ENCODE results near the gene NCAM2.
A peak's percentile ranks its signal among the peaks of the same experiment; 100 is the strongest.

The NCAM2 gene

GRCh38 chr21:21196848-21197247 lies 198.6 kb downstream of the NCAM2 start:
- intact Hi-C loops (cut with DNase I): no loop called here
- no peak for DNase-seq

- DNase-seq: no peak
- intact Hi-C loops (cut with DNase I): no loop called here
Measured at GRCh38 chr21:21199342-21200102, 201.3 kb downstream of the NCAM2 start.

- DNase-seq: peak in 4 of 42 donors; percentile 8 to 63 (median 34)
- intact Hi-C loops (cut with DNase I): no loop called here
Measured at GRCh38 chr21:21200103-21200938, 202.1 kb downstream of the NCAM2 start.

- no peak for DNase-seq
- intact Hi-C loops (cut with DNase I): no loop called here
Measured at GRCh38 chr21:21200939-21201615, 202.9 kb downstream of the NCAM2 start.

GRCh38 chr21:21203822-21204339 lies 205.7 kb downstream of the NCAM2 start:
- intact Hi-C loops (cut with DNase I): no loop called here
- DNase-seq: no peak

- DNase-seq: no peak
- intact Hi-C loops (cut with DNase I): no loop called here
Measured at GRCh38 chr21:21204366-21204996, 206.3 kb downstream of the NCAM2 start.

- intact Hi-C loops (cut with DNase I): no loop called here
- DNase-seq: no peak
Measured at GRCh38 chr21:21205604-21206003, 207.4 kb downstream of the NCAM2 start.

- DNase-seq: no peak
Measured at GRCh38 chr21:21210552-21210951, 212.3 kb downstream of the NCAM2 start.

GRCh38 chr21:21213297-21213696 lies 215.1 kb downstream of the NCAM2 start:
- intact Hi-C loops (cut with DNase I): no loop called here
- no peak for DNase-seq

More at GRCh38 chr21:21210552-21210951, 212.3 kb downstream of the NCAM2 start:
- intact Hi-C loops (cut with DNase I): no loop called here

GRCh38 chr21:21216047-21216446 lies 217.8 kb downstream of the NCAM2 start:
- intact Hi-C loops (cut with DNase I): no loop called here
- DNase-seq: no peak

GRCh38 chr21:21226472-21226871 lies 228.3 kb downstream of the NCAM2 start:
- no peak for DNase-seq
- intact Hi-C loops (cut with DNase I): no loop called here

GRCh38 chr21:21230672-21231071 lies 232.5 kb downstream of the NCAM2 start:
- intact Hi-C loops (cut with DNase I): no loop called here

GRCh38 chr21:21231913-21232312 lies 233.7 kb downstream of the NCAM2 start:
- intact Hi-C loops (cut with DNase I): no loop called here

More at GRCh38 chr21:21230672-21231071, 232.5 kb downstream of the NCAM2 start:
- no peak for DNase-seq

GRCh38 chr21:21232320-21232719 lies 234.1 kb downstream of the NCAM2 start:
- DNase-seq: peak in 32 of 42 donors; percentile 4 to 75 (median 39)
- intact Hi-C loops (cut with DNase I): no loop called here

More at GRCh38 chr21:21231913-21232312, 233.7 kb downstream of the NCAM2 start:
- DNase-seq: no peak

- intact Hi-C loops (cut with DNase I): no loop called here
- no peak for DNase-seq
Measured at GRCh38 chr21:21233051-21233450, 234.8 kb downstream of the NCAM2 start.

GRCh38 chr21:21236996-21237395 lies 238.8 kb downstream of the NCAM2 start:
- DNase-seq: no peak
- intact Hi-C loops (cut with DNase I): no loop called here

GRCh38 chr21:21238629-21239400 lies 240.6 kb downstream of the NCAM2 start:
- intact Hi-C loops (cut with DNase I): no loop called here
- DNase-seq: no peak

- intact Hi-C loops (cut with DNase I): no loop called here
- DNase-seq: no peak
Measured at GRCh38 chr21:21241391-21241790, 243.2 kb downstream of the NCAM2 start.

Data from head of caudate nucleus (tissue), 42 donors.